22Rv1 (cell line): ENCODE measurements around the gene PDK1.
"Not testable (repeated sequence)": the region's sequence is repeated elsewhere in the genome, so short reads cannot be mapped to it uniquely, and the experiment has no call there.

Experiments used
- CTCF ChIP-seq: fragments of 450-650 bp; IDR thresholded peaks from 2 replicates; pipeline ENCODE4 v1.5.1; 2017; ENCODE audit warnings: mild to moderate bottlenecking
- ZFX ChIP-seq: fragments of 450-650 bp; IDR thresholded peaks from 2 replicates; pipeline ENCODE4 v1.6.1; 2017; ENCODE audit warnings: antibody characterized with exemption, borderline replicate concordance

GRCh38 chr2:172591386-172591785, 35.5 kb downstream of the PDK1 start:
- TF ChIP-seq CTCF, ZFX: not testable (repeated sequence)
